ENCODE data around the gene HOXC6.

Gene HOXC6

DNA sequence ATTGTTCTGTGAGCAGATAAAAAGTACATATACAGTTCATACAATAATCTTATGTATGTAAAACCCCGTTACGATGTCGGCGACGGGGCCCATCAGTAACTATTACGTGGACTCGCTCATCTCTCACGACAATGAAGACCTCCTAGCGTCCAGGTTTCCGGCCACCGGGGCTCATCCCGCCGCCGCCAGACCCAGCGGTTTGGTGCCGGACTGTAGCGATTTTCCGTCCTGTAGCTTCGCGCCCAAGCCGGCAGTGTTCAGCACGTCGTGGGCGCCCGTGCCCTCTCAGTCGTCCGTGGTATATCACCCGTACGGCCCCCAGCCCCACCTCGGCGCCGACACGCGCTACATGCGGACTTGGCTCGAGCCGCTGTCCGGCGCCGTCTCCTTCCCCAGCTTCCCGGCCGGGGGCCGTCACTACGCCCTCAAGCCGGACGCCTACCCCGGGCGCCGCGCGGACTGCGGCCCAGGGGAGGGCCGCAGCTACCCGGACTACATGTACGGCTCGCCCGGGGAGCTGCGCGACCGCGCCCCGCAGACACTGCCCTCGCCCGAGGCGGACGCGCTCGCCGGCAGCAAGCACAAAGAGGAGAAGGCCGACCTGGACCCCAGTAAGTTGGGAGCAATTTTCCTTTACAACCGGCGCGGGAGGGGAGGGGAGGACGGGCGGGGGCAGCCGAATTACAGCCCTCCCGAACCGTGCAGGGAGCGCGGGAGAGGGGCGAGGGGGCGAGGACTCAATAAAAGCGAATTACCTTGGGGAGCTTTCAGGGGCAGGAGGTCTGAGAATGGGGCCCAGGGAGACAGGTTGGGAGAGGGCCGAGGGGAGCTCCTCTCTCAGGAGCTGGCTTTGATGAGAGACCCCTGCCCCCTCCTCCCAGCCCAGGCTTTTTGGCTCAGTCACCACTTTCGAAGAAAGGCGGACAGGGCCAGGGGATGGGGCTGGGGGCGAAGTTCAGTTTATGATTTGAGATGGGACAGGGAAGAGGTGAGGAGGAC, 27.8 kb upstream of the HOXC6 start, which contains the start of gene HOXC9 (continued):
- TF ChIP-seq YY2 (tag by site-specific recombination; IDR thresholded peaks at IDR 0.05) (no peak), ZNF174 (tag by site-specific recombination; IDR thresholded peaks at IDR 0.05) (no peak), KLF10 (tag by site-specific recombination; IDR thresholded peaks at IDR 0.05) (no peak; the same call in 1 of the 2 replicates), SETDB1 (IDR thresholded peaks at IDR 0.05; ENCODE audit: insufficient read length, low read length) (no peak), ZNF23 (tag by site-specific recombination; IDR thresholded peaks at IDR 0.05; ENCODE audit: borderline replicate concordance) (no peak), PRDM1 (tag by site-specific recombination; IDR thresholded peaks at IDR 0.05) (no peak), ZSCAN23 (tag by site-specific recombination; IDR thresholded peaks at IDR 0.05) (no peak), ZNF521 (tag by site-specific recombination; IDR thresholded peaks at IDR 0.05) (no peak), ZNF514 (tag by site-specific recombination; IDR thresholded peaks at IDR 0.05) (no peak), ZNF791 (tag by site-specific recombination; IDR thresholded peaks at IDR 0.05) (0 out of 2 replicates have a peak, but pooled peaks have one; percentile 42), ZNF416 (tag by site-specific recombination; IDR thresholded peaks at IDR 0.05) (no peak), ZNF560 (tag by site-specific recombination; IDR thresholded peaks at IDR 0.05; ENCODE audit: borderline replicate concordance) (no peak), ZNF10 (tag by site-specific recombination; IDR thresholded peaks at IDR 0.05) (0 out of 2 replicates have a peak, but pooled peaks have one; percentile 21), ZNF707 (tag by site-specific recombination; IDR thresholded peaks at IDR 0.05) (no peak), MYNN (tag by site-specific recombination; IDR thresholded peaks at IDR 0.05; ENCODE audit: borderline replicate concordance) (no peak; the same call in 1 of the 2 replicates), OSR2 (tag by site-specific recombination; IDR thresholded peaks at IDR 0.05) (no peak), GLI2 (tag by site-specific recombination; IDR thresholded peaks at IDR 0.05; ENCODE audit: borderline replicate concordance, low read depth) (no peak), ZNF548 (tag by site-specific recombination; IDR thresholded peaks at IDR 0.05) (no peak), ZNF571 (tag by site-specific recombination; IDR thresholded peaks at IDR 0.05) (no peak), ZNF585B (tag by site-specific recombination; IDR thresholded peaks at IDR 0.05) (no peak), ZNF501 (tag by site-specific recombination; IDR thresholded peaks at IDR 0.05) (no peak), ZNF133 (tag by site-specific recombination; IDR thresholded peaks at IDR 0.05) (no peak), ZNF37A (tag by site-specific recombination; IDR thresholded peaks at IDR 0.05) (no peak)
- TF ChIP-seq, protein P1, sequence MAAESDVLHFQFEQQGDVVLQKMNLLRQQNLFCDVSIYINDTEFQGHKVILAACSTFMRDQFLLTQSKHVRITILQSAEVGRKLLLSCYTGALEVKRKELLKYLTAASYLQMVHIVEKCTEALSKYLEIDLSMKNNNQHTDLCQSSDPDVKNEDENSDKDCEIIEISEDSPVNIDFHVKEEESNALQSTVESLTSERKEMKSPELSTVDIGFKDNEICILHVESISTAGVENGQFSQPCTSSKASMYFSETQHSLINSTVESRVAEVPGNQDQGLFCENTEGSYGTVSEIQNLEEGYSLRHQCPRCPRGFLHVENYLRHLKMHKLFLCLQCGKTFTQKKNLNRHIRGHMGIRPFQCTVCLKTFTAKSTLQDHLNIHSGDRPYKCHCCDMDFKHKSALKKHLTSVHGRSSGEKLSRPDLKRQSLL (tag by site-specific recombination; IDR thresholded peaks at IDR 0.05) = no peak
- TF ChIP-seq, protein P2, sequence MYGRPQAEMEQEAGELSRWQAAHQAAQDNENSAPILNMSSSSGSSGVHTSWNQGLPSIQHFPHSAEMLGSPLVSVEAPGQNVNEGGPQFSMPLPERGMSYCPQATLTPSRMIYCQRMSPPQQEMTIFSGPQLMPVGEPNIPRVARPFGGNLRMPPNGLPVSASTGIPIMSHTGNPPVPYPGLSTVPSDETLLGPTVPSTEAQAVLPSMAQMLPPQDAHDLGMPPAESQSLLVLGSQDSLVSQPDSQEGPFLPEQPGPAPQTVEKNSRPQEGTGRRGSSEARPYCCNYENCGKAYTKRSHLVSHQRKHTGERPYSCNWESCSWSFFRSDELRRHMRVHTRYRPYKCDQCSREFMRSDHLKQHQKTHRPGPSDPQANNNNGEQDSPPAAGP (tag by site-specific recombination; IDR thresholded peaks at IDR 0.05) = no peak
- TF ChIP-seq, protein P3, sequence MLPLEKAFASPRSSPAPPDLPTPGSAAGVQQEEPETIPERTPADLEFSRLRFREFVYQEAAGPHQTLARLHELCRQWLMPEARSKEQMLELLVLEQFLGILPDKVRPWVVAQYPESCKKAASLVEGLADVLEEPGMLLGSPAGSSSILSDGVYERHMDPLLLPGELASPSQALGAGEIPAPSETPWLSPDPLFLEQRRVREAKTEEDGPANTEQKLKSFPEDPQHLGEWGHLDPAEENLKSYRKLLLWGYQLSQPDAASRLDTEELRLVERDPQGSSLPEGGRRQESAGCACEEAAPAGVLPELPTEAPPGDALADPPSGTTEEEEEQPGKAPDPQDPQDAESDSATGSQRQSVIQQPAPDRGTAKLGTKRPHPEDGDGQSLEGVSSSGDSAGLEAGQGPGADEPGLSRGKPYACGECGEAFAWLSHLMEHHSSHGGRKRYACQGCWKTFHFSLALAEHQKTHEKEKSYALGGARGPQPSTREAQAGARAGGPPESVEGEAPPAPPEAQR (tag by site-specific recombination; IDR thresholded peaks at IDR 0.05) = 0 out of 2 replicates have a peak, but pooled peaks have one; percentile 9
- TF ChIP-seq, protein P4, sequence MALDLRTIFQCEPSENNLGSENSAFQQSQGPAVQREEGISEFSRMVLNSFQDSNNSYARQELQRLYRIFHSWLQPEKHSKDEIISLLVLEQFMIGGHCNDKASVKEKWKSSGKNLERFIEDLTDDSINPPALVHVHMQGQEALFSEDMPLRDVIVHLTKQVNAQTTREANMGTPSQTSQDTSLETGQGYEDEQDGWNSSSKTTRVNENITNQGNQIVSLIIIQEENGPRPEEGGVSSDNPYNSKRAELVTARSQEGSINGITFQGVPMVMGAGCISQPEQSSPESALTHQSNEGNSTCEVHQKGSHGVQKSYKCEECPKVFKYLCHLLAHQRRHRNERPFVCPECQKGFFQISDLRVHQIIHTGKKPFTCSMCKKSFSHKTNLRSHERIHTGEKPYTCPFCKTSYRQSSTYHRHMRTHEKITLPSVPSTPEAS (tag by site-specific recombination; IDR thresholded peaks at IDR 0.05) = peak; percentile 48; the same call in 1 of the 2 replicates
- TF ChIP-seq, protein P5, sequence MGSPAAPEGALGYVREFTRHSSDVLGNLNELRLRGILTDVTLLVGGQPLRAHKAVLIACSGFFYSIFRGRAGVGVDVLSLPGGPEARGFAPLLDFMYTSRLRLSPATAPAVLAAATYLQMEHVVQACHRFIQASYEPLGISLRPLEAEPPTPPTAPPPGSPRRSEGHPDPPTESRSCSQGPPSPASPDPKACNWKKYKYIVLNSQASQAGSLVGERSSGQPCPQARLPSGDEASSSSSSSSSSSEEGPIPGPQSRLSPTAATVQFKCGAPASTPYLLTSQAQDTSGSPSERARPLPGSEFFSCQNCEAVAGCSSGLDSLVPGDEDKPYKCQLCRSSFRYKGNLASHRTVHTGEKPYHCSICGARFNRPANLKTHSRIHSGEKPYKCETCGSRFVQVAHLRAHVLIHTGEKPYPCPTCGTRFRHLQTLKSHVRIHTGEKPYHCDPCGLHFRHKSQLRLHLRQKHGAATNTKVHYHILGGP (tag by site-specific recombination; IDR thresholded peaks at IDR 0.05) = no peak
- TF ChIP-seq, protein P6, sequence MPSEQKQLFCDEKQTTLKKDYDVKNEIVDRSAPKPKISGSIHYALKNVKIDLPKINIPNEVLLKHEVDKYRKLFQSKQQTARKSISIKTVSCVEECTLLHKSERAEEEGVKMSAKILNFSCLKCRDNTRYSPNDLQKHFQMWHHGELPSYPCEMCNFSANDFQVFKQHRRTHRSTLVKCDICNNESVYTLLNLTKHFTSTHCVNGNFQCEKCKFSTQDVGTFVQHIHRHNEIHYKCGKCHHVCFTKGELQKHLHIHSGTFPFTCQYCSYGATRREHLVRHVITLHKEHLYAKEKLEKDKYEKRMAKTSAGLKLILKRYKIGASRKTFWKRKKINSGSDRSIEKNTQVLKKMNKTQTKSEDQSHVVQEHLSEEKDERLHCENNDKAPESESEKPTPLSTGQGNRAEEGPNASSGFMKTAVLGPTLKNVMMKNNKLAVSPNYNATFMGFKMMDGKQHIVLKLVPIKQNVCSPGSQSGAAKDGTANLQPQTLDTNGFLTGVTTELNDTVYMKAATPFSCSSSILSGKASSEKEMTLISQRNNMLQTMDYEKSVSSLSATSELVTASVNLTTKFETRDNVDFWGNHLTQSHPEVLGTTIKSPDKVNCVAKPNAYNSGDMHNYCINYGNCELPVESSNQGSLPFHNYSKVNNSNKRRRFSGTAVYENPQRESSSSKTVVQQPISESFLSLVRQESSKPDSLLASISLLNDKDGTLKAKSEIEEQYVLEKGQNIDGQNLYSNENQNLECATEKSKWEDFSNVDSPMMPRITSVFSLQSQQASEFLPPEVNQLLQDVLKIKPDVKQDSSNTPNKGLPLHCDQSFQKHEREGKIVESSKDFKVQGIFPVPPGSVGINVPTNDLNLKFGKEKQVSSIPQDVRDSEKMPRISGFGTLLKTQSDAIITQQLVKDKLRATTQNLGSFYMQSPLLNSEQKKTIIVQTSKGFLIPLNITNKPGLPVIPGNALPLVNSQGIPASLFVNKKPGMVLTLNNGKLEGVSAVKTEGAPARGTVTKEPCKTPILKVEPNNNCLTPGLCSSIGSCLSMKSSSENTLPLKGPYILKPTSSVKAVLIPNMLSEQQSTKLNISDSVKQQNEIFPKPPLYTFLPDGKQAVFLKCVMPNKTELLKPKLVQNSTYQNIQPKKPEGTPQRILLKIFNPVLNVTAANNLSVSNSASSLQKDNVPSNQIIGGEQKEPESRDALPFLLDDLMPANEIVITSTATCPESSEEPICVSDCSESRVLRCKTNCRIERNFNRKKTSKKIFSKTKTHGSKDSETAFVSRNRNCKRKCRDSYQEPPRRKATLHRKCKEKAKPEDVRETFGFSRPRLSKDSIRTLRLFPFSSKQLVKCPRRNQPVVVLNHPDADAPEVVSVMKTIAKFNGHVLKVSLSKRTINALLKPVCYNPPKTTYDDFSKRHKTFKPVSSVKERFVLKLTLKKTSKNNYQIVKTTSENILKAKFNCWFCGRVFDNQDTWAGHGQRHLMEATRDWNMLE (tag by site-specific recombination; conservative IDR thresholded peaks at IDR 0.05; ENCODE audit: low read depth) = no peak
